ENCODE measurements around the gene SPDYE8.
"Not testable (repeated sequence)": the region's sequence is repeated elsewhere in the genome, so short reads cannot be mapped to it uniquely, and the experiment has no call there.

DNA sequence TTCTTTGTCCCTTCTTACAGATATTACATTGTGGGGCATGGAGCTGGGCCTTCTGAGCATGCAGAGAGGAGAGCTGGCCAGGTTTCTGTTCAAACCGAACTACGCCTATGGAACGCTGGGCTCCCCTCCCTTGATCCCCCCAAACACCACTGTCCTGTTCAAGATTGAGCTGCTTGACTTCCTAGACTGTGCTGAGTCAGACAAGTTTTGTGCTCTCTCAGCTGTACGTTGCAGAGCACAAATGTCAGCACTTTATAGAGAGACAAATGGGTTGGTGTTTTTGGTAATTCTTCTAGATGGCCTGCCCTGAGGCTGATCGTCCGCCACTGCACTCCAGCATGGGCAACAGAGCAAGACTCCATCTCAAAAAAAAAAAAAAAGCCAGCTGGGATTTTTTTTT is 58.1 kb downstream of the SPDYE8 start:
- TF ChIP-seq CTCF, EZH2, EZH2phosphoT487 (IDR thresholded peaks at IDR 0.05): not testable (repeated sequence)
